Keratinocyte (primary cell): ENCODE measurements around the gene C5orf52. TPM values are rescaled to one million over a fixed set of nuclear protein-coding genes. Genes with fewer than 3 reads are reported as not detected.
"Not testable (repeated sequence)": the region's sequence is repeated elsewhere in the genome, so short reads cannot be mapped to it uniquely, and the experiment has no call there.

Experiments used
- DNase-seq: peaks from one replicate; pipeline ENCODE4 v3.0.0-alpha.2; 2011; ENCODE audit warnings: low read depth, missing footprints, low spot score
- FAIRE-seq: peaks from 2 replicates; lab custom pipeline; 2011; peaks lifted over from hg19 to GRCh38; lab: Jason Lieb, UNC
- H2AFZ ChIP-seq: 2 replicates; pipeline ENCODE4 v1.6.0; 2012; ENCODE audit warnings: low read length, control low read depth, inconsistent platforms; ENCODE audit not compliant: control insufficient read depth
- H3K27ac ChIP-seq: 2 replicates; pipeline ENCODE4 v1.5.1; 2011; ENCODE audit warnings: low read length; ENCODE audit not compliant: control insufficient read depth, insufficient read depth
- H3K27me3 ChIP-seq: 3 replicates; pipeline ENCODE4 v1.6.0; 2011; ENCODE audit warnings: low read length; ENCODE audit not compliant: control insufficient read depth, insufficient read depth; ENCODE audit errors: extremely low read depth
- H3K36me3 ChIP-seq, 2 experiments: 2 replicates in 1 of 2; 3 replicates in 1 of 2; pipeline ENCODE4 v1.5.1; 2011; ENCODE audit warnings: low read length in 2 of 2, mild to moderate bottlenecking in 1 of 2; ENCODE audit not compliant: control insufficient read depth in 2 of 2, insufficient read depth in 2 of 2; ENCODE audit errors: extremely low read depth in 1 of 2
- H3K4me1 ChIP-seq: 3 replicates; pipeline ENCODE4 v1.5.1; 2011; ENCODE audit warnings: low read length; ENCODE audit not compliant: control insufficient read depth, insufficient read depth; ENCODE audit errors: extremely low read depth
- H3K4me2 ChIP-seq: 3 replicates; pipeline ENCODE4 v1.6.0; 2011; ENCODE audit warnings: low read depth, low read length; ENCODE audit not compliant: control insufficient read depth, insufficient read depth; ENCODE audit errors: extremely low read depth
- H3K4me3 ChIP-seq, 3 experiments: fragments of 200-600 bp in 1 of 3; sonication (generic) in 1 of 3; 2 replicates in 2 of 3; 3 replicates in 1 of 3; pipeline ENCODE4 v1.5.1; 2011 to 2016; ENCODE audit warnings: low read length in 3 of 3, mild to moderate bottlenecking in 3 of 3, control low read depth in 2 of 3, inconsistent platforms in 1 of 3, low read depth in 1 of 3, mixed read lengths in 1 of 3, mixed run types in 1 of 3, moderate library complexity in 1 of 3; ENCODE audit not compliant: control insufficient read depth in 2 of 3, insufficient read depth in 2 of 3; ENCODE audit errors: extremely low read depth in 1 of 3
- H3K79me2 ChIP-seq: 2 replicates; pipeline ENCODE4 v1.6.0; 2012; ENCODE audit warnings: low read length; ENCODE audit not compliant: control insufficient read depth, insufficient read depth
- H3K9ac ChIP-seq: 3 replicates; pipeline ENCODE4 v1.6.0; 2011; ENCODE audit warnings: low read length; ENCODE audit not compliant: control insufficient read depth, insufficient read depth; ENCODE audit errors: extremely low read depth
- H3K9me1 ChIP-seq: 3 replicates; pipeline ENCODE4 v1.6.0; 2011; ENCODE audit warnings: low read length; ENCODE audit not compliant: control insufficient read depth, insufficient read depth; ENCODE audit errors: extremely low read depth
- H3K9me3 ChIP-seq: 2 replicates; pipeline ENCODE4 v1.5.1; 2012; ENCODE audit warnings: low read depth, low read length; ENCODE audit not compliant: control insufficient read depth
- H4K20me1 ChIP-seq: 3 replicates; pipeline ENCODE4 v1.6.0; 2011; ENCODE audit warnings: low read length; ENCODE audit not compliant: control insufficient read depth, insufficient read depth; ENCODE audit errors: extremely low read depth
- CTCF ChIP-seq, 3 experiments: IDR thresholded peaks in 1 of 3; conservative IDR thresholded peaks in 1 of 3; optimal IDR thresholded peaks in 1 of 3; 2 replicates in 2 of 3; 3 replicates in 1 of 3; pipeline versions ENCODE3 to v1.5.1; 2011; ENCODE audit warnings: low read length in 3 of 3, mild to moderate bottlenecking in 3 of 3, moderate library complexity in 2 of 3, control low read depth in 1 of 3, inconsistent platforms in 1 of 3; ENCODE audit not compliant: insufficient read depth in 2 of 3; ENCODE audit errors: extremely low read depth in 1 of 3
- EZH2 ChIP-seq: IDR thresholded peaks from one replicate; pipeline ENCODE4 v1.6.1; 2012; ENCODE audit warnings: inconsistent platforms, mild to moderate bottlenecking, low read length, moderate library complexity
- dilution Hi-C: fragments of 300-500 bp; cut with MboI; formaldehyde crosslinking; loops from one replicate; pipeline ENCODE4 v1.7.0; 2020; ENCODE audit warnings: low sequenced_read_pairs; ENCODE audit not compliant: extremely low pct_ligation_motif_present
- polyA plus RNA-seq, 5 experiments: library from polyadenylated mRNA; depleted of rRNA in 3 of 5; stranded (reverse) in 3 of 5; stranded (forward) in 1 of 5; unstranded in 1 of 5; fragments of >200 nt; gene quantifications; 1 replicate in 1 of 5; 2 replicates in 3 of 5; 3 replicates in 1 of 5; pipeline versions ENCODE4 v1.2.1 to v1.2.3, GENCODE V29; 2011 to 2012; ENCODE audit warnings: missing spikeins in 2 of 5, low read depth in 1 of 5, low replicate concordance in 1 of 5

The C5orf52 gene
- polyA plus RNA-seq, 1 donor (not counting 4 experiments of a cell fraction or from before 2014, with no cell fraction given), result not detected

GRCh38 chr5:157690690-157691433, 19.5 kb downstream of the C5orf52 start:
- FAIRE-seq (no peak), DNase-seq (no peak)
- H3K9ac ChIP-seq, result no peak overlapping the region
- H3K4me3 ChIP-seq, result no peak overlapping the region
- no peaks in the 10 kb centered on the region for H4K20me1 ChIP-seq
- no peaks in the 10 kb centered on the region for H3K27me3 ChIP-seq
- no peaks in the 10 kb centered on the region for H3K9me3 ChIP-seq
- TF ChIP-seq CTCF (optimal IDR thresholded peaks at IDR 0.05 in 1 of 3, IDR thresholded peaks at IDR 0.05 in 1 of 3, conservative IDR thresholded peaks at IDR 0.05 in 1 of 3; ENCODE audit: extremely low read depth in 1 of 3, insufficient read depth in 2 of 3, low read length in 3 of 3) (no peak), EZH2 (no peak)
- no peak overlapping the region for H2AFZ ChIP-seq
- H3K4me1 ChIP-seq, result no peaks in the 10 kb centered on the region
- no peaks in the 10 kb centered on the region for H3K36me3 ChIP-seq
- H3K9me1 ChIP-seq, result no peaks in the 10 kb centered on the region
- H3K79me2 ChIP-seq, result no peaks in the 10 kb centered on the region
- dilution Hi-C loops, result no loop called here
- H3K27ac ChIP-seq, result no peak overlapping the region
- no peak overlapping the region for H3K4me2 ChIP-seq

- H3K27ac ChIP-seq, FAIRE-seq, DNase-seq, H3K79me2 ChIP-seq, H3K4me3 ChIP-seq, H4K20me1 ChIP-seq, H3K4me1 ChIP-seq, H2AFZ ChIP-seq, H3K27me3 ChIP-seq, dilution Hi-C loops, H3K9me3 ChIP-seq, H3K4me2 ChIP-seq, H3K36me3 ChIP-seq, H3K9me1 ChIP-seq, H3K9ac ChIP-seq: not testable (repeated sequence)
These were observed 22.5 kb downstream of the C5orf52 start for GRCh38 chr5:157693816-157694215.

GRCh38 chr5:157696154-157696553, 24.8 kb downstream of the C5orf52 start:
- H3K36me3 ChIP-seq, H3K4me2 ChIP-seq, H3K9ac ChIP-seq, H3K9me3 ChIP-seq, H3K79me2 ChIP-seq, H3K9me1 ChIP-seq, H4K20me1 ChIP-seq, H3K27me3 ChIP-seq, DNase-seq, H2AFZ ChIP-seq, FAIRE-seq, H3K4me3 ChIP-seq, dilution Hi-C loops, H3K27ac ChIP-seq, H3K4me1 ChIP-seq: not testable (repeated sequence)

GRCh38 chr5:157698674-157699073, 27.3 kb downstream of the C5orf52 start:
- H3K4me1 ChIP-seq, H3K27me3 ChIP-seq, FAIRE-seq, H4K20me1 ChIP-seq, H3K4me3 ChIP-seq, H2AFZ ChIP-seq, H3K79me2 ChIP-seq, H3K9me3 ChIP-seq, H3K9ac ChIP-seq, dilution Hi-C loops, H3K9me1 ChIP-seq, DNase-seq, H3K27ac ChIP-seq, H3K4me2 ChIP-seq, H3K36me3 ChIP-seq: not testable (repeated sequence)
